Measurements from ENCODE around the gene B4GALT5.

DNA sequence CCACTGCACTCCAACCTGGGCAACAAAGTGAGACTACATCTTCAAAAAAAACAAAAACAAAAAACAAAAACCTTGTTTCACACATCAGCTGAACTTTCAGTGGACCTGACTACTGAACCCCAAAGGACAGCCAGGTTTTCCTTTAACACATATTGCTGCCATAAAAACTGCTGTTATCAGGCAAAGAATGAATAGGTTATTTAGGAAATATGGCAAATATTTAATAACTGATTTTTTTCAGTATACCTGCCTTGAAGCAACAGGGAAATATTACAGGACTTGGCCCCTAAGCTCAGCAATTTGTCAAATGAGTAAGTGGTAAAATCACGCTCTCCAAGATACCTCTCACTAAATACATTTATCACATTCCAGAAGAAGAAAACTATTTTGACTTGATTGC, 34.0 kb downstream of the B4GALT5 start:
- TF ChIP-seq, protein P1, sequence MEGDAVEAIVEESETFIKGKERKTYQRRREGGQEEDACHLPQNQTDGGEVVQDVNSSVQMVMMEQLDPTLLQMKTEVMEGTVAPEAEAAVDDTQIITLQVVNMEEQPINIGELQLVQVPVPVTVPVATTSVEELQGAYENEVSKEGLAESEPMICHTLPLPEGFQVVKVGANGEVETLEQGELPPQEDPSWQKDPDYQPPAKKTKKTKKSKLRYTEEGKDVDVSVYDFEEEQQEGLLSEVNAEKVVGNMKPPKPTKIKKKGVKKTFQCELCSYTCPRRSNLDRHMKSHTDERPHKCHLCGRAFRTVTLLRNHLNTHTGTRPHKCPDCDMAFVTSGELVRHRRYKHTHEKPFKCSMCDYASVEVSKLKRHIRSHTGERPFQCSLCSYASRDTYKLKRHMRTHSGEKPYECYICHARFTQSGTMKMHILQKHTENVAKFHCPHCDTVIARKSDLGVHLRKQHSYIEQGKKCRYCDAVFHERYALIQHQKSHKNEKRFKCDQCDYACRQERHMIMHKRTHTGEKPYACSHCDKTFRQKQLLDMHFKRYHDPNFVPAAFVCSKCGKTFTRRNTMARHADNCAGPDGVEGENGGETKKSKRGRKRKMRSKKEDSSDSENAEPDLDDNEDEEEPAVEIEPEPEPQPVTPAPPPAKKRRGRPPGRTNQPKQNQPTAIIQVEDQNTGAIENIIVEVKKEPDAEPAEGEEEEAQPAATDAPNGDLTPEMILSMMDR (conservative IDR thresholded peaks at IDR 0.05; ENCODE audit: low read length) = no peak
- TF ChIP-seq EZH2phosphoT487 (IDR thresholded peaks at IDR 0.05; ENCODE audit: borderline replicate concordance) = no peak

Measured in Loucy (cell line).